ENCODE data around the gene FAM43B.

The FAM43B gene

DNA sequence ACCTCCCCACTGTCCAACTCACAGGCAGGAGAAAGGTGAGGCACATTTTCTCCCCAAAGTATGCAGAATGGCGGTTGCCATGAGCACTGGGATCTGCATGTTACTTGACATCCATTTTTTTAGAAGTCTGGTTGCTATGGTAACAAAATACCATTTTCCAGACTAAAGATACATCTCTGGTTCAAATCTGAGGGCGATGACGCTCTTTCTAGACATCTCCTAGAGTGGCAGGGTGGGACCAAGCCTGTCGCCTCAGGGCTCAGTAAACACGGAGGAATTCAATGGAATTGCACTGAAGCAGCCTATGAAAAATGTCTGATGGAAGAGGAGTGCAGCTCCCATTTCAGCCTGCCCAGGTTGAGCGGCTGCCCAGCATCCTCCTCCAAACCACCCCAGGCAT lies 21.5 kb upstream of the FAM43B start:
- Histone ChIP-seq H3K4me1 (ENCODE audit: low read length) (no peaks in the 10 kb centered on the region), H3K4me3 (ENCODE audit: low read length) (no peak overlapping the region)
- no peak for TF ChIP-seq EZH2phosphoT487 (IDR thresholded peaks at IDR 0.05; ENCODE audit: low read depth)
- TF ChIP-seq, protein P1, sequence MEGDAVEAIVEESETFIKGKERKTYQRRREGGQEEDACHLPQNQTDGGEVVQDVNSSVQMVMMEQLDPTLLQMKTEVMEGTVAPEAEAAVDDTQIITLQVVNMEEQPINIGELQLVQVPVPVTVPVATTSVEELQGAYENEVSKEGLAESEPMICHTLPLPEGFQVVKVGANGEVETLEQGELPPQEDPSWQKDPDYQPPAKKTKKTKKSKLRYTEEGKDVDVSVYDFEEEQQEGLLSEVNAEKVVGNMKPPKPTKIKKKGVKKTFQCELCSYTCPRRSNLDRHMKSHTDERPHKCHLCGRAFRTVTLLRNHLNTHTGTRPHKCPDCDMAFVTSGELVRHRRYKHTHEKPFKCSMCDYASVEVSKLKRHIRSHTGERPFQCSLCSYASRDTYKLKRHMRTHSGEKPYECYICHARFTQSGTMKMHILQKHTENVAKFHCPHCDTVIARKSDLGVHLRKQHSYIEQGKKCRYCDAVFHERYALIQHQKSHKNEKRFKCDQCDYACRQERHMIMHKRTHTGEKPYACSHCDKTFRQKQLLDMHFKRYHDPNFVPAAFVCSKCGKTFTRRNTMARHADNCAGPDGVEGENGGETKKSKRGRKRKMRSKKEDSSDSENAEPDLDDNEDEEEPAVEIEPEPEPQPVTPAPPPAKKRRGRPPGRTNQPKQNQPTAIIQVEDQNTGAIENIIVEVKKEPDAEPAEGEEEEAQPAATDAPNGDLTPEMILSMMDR (IDR thresholded peaks at IDR 0.05; ENCODE audit: low read depth, low read length) = no peak

DNA sequence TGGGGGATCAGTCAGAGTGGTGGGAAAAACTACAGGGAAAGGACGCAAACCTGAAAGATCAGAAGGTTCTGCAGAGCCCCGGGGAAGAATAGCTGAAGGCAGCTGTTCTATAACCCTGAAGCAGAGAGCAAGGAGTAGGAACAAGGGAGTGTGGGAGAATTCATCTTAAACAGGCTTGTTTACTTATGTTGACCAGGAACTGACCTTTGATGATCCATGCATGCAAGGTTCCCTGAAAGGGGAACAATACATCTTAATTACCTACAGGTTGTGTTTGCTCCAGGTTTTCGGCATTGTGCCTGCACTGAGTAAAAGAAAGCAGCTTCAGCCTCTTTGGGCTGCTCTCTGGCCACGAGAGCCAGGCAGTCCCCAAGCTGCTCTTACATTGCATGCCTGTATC lies 18.7 kb upstream of the FAM43B start:
- H3K9me3 ChIP-seq (ENCODE audit: insufficient read depth, low read length) = no peaks in the 10 kb centered on the region
- H3K4me3 ChIP-seq (ENCODE audit: low read length) = no peak overlapping the region
- no peak overlapping the region for H3K27ac ChIP-seq (ENCODE audit: low read length)
- no peak overlapping the region for H3K9ac ChIP-seq (ENCODE audit: low read length)
- no peaks in the 10 kb centered on the region for H4K20me1 ChIP-seq (ENCODE audit: insufficient read depth, low read length)
- no peaks in the 10 kb centered on the region for H3K4me1 ChIP-seq (ENCODE audit: low read length)
- no peak overlapping the region for H3K4me2 ChIP-seq (ENCODE audit: low read length)
- TF ChIP-seq, protein P1 (IDR thresholded peaks at IDR 0.05; ENCODE audit: low read depth, low read length) = no peak
- no peak for TF ChIP-seq EZH2phosphoT487 (IDR thresholded peaks at IDR 0.05; ENCODE audit: low read depth)
- no peak overlapping the region for H2AFZ ChIP-seq (ENCODE audit: low read depth, low read length)
- no peaks in the 10 kb centered on the region for H3K79me2 ChIP-seq (ENCODE audit: low read length)
- H3K27me3 ChIP-seq (ENCODE audit: low read depth, low read length) = peaks cover 10% of the 10 kb centered on the region
- no peaks in the 10 kb centered on the region for H3K36me3 ChIP-seq (replicated peaks; ENCODE audit: low read depth, low read length)

More for the DNA sequence above, 21.5 kb upstream of the FAM43B start:
- Histone ChIP-seq H2AFZ (ENCODE audit: low read depth, low read length) (no peak overlapping the region), H3K27me3 (ENCODE audit: low read depth, low read length) (peaks cover 10% of the 10 kb centered on the region), H3K79me2 (ENCODE audit: low read length) (no peaks in the 10 kb centered on the region), H3K9me3 (ENCODE audit: insufficient read depth, low read length) (no peaks in the 10 kb centered on the region), H3K27ac (ENCODE audit: low read length) (no peak overlapping the region), H3K36me3 (replicated peaks; ENCODE audit: low read depth, low read length) (no peaks in the 10 kb centered on the region), H3K9ac (ENCODE audit: low read length) (no peak overlapping the region), H4K20me1 (ENCODE audit: insufficient read depth, low read length) (no peaks in the 10 kb centered on the region), H3K4me2 (ENCODE audit: low read length) (no peak overlapping the region)

DNA sequence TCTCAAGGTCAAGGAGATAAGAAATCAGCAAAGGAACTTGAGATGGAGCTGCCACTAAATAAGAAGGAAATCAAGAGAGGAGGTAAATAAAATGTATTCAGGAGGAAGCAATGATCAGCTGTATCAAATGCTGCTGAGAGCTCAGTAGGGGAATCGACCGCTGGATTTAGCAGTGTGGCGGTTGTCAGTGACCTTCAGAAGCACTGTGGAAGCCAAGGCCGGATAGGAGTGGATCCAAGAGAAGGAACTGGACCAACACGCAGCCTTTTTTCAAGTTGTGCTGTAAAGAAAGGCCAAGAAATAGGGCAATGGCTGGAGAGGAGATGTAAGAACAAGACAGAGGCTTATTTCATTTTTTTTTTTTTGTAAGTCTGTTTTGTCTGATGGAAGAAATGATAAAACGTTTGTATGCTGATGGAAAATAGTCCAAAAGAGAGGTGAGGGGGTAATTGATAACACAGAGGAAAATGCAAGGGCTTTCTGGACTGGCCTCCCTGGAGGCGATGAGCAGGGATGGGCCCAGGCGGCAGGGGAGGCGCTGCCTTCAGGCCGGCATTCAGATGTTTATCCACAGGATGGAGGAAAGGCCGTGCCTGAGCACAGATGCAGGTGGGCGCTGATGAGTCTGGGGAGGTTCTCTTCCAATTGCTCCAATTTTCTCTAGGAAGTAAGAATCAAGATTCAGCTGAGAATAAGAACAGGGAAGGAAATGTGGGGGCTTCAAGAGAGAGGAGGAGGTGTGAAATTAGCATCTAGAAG lies 17.5 kb upstream of the FAM43B start:
- no peaks in the 10 kb centered on the region for H3K36me3 ChIP-seq (replicated peaks; ENCODE audit: low read depth, low read length)
- H3K27ac ChIP-seq (ENCODE audit: low read length) = no peak overlapping the region
- no peak overlapping the region for H3K4me2 ChIP-seq (ENCODE audit: low read length)
- H3K4me1 ChIP-seq (ENCODE audit: low read length) = no peaks in the 10 kb centered on the region
- H4K20me1 ChIP-seq (ENCODE audit: insufficient read depth, low read length) = no peaks in the 10 kb centered on the region
- H3K9ac ChIP-seq (ENCODE audit: low read length) = no peak overlapping the region
- no peak for TF ChIP-seq EZH2phosphoT487 (IDR thresholded peaks at IDR 0.05; ENCODE audit: low read depth)
- TF ChIP-seq, protein P1 (IDR thresholded peaks at IDR 0.05; ENCODE audit: low read depth, low read length) = no peak
- no peak overlapping the region for H3K4me3 ChIP-seq (ENCODE audit: low read length)
- H2AFZ ChIP-seq (ENCODE audit: low read depth, low read length) = no peak overlapping the region
- peaks cover 1% of the 10 kb centered on the region; the same call in 1 of the 2 replicates for H3K27me3 ChIP-seq (ENCODE audit: low read depth, low read length)
- no peaks in the 10 kb centered on the region for H3K79me2 ChIP-seq (ENCODE audit: low read length)
- H3K9me3 ChIP-seq (ENCODE audit: insufficient read depth, low read length) = no peaks in the 10 kb centered on the region

DNA sequence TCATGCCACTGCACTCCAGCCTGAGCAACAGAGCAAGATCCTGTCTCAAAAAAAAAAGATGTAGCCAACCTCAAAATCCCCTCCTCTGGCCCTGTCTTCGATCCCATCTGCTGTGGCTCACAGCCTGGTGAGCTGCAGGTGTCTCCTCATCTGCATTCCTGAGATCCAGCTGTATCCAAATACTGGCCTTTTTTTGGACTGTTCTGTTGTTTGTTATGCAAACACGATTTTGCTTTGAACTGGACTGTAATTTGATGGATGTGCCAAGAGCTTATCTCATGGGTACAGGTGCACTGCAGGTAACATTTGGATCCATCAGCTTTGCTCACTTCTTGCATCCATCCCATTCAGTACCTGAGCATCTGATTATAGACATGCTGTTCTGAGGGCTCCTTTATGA lies 14.1 kb upstream of the FAM43B start:
- Histone ChIP-seq H3K36me3 (replicated peaks; ENCODE audit: low read depth, low read length) (no peaks in the 10 kb centered on the region), H3K4me3 (ENCODE audit: low read length) (no peak overlapping the region), H3K4me1 (ENCODE audit: low read length) (no peaks in the 10 kb centered on the region), H4K20me1 (ENCODE audit: insufficient read depth, low read length) (no peaks in the 10 kb centered on the region), H3K79me2 (ENCODE audit: low read length) (no peaks in the 10 kb centered on the region), H3K4me2 (ENCODE audit: low read length) (no peak overlapping the region), H3K9me3 (ENCODE audit: insufficient read depth, low read length) (no peaks in the 10 kb centered on the region), H2AFZ (ENCODE audit: low read depth, low read length) (no peak overlapping the region), H3K27me3 (ENCODE audit: low read depth, low read length) (no peaks in the 10 kb centered on the region), H3K27ac (ENCODE audit: low read length) (no peak overlapping the region), H3K9ac (ENCODE audit: low read length) (no peak overlapping the region)
- TF ChIP-seq, protein P1 (IDR thresholded peaks at IDR 0.05; ENCODE audit: low read depth, low read length) = no peak
- no peak for TF ChIP-seq EZH2phosphoT487 (IDR thresholded peaks at IDR 0.05; ENCODE audit: low read depth)
